ENCODE results near the gene GPER1.
"Not testable (repeated sequence)": the region's sequence is repeated elsewhere in the genome, so short reads cannot be mapped to it uniquely, and the experiment has no call there.

GPER1 gene

GRCh38 chr7:1068619-1069018, 19.3 kb upstream of the GPER1 start:
- no peak for DNase-seq (ENCODE audit: low read depth in 2 of 2)

GRCh38 chr7:1070544-1071011, 17.3 kb upstream of the GPER1 start:
- no peak for DNase-seq (ENCODE audit: low read depth in 2 of 2)

DNA sequence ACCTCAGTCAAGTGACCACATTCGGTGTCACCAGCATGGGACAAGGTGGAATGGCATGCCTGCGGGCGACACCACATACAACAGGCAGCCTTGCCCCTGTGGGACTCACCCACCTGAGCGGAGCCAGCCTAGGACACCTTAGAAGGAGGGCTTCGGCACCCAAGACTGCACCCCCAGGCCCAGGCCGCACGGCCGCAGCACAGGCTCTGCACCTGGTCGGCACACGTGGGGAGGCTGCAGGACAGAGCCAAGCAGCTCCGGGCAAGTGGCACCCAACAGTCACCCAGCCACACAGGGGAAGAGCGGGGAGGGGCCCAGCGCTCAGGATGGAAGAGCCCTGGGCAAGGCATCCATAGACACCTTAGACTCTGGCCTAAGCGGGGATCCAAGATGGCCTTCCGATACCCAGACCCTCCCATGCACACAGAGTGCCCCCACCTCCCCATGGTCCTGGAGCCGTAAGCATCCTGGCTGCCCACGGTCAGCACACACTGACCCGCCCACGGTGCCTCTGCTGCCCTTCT, 16.1 kb upstream of the GPER1 start:
- no peak for DNase-seq (ENCODE audit: low read depth in 2 of 2)

DNA sequence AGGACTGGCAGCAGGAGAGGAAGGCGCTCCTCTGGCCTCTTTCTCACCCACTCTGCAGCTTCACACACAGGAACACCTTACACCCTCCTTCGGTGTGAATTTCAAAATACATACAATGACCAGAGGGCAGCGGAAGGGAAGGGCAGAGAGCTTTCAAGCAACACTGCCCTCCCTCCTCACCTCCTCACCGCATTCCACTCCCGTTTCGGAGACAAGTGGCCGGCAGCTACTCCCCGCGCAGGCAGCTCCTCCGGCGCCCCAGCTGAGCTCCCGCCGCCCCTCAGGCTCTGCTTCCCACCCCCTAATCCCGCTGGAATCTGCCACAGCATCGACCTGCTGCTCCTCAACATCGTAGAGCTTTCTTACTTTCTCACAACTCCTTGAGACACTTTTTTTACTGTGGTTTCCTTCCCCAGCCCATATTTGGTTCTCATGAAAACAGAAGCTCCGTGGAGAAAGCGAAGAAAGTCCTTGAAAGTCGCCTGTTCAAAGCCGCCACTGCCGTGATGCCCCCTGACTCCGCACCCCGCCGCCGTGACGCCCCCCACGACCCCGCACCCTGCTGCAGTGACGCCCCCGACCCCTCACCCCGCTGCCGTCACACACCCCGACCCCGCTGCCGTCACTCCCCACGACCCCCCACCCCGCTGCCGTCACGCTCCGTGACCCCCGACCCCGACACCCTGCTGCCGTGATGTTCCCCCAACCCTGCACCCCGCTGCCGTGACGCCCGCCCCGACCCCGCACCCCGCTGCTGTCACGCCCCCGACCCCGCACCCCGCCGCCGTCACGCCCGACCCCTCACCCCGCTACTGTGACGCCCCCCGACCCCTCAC, 14.6 kb upstream of the GPER1 start:
- no peak for DNase-seq (ENCODE audit: low read depth in 2 of 2)

- not testable (repeated sequence) for DNase-seq (ENCODE audit: low read depth in 2 of 2)
Measured at GRCh38 chr7:1074018-1074417, 13.9 kb upstream of the GPER1 start.

- no peak for DNase-seq (ENCODE audit: low read depth in 2 of 2)
Measured at GRCh38 chr7:1074593-1075431, 13.1 kb upstream of the GPER1 start.

DNA sequence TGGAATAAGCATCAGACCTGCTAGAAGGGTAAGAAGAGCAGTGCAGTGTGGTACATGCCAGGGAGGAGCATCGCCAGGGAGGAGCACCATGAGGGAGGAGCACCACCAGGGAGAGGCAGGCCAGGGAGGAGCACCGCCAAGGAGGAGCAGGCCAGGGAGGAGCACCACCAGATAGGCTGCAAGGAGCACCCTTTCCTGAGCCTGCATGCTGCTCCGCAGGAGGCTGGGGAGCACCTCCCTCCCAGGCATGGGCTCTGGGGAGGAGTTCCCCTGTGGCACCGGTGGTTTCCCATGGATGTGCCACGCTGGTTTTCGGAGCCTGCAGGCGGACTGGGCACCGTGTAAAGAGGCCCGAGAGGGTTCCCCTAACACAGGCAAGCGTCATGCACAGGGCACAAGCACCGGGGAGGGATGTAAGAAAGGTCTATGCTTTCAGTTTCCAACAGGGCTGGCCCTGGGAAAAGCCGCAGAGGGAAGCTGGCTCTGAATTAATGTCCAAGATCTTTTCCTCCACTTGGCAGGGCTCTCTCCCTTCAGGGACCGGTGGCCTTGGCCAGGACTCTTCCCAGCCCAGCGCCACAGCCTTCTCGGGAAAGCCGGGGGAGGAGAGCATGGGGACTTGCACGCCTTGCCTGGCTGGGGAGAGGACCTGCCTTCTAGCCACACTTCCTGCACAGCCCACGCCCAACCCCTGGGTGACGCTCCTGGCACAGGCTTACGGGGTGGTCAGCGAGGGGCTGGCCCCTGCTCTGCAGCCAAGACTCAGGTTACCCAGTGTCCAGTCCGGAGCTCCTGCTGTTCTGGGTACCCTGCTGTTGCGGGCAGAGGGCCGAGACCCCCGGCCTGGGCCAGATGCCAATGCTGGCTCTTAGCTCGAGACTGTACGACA, 11.5 kb upstream of the GPER1 start:
- DNase-seq (ENCODE audit: low read depth in 2 of 2): no peak

DNA sequence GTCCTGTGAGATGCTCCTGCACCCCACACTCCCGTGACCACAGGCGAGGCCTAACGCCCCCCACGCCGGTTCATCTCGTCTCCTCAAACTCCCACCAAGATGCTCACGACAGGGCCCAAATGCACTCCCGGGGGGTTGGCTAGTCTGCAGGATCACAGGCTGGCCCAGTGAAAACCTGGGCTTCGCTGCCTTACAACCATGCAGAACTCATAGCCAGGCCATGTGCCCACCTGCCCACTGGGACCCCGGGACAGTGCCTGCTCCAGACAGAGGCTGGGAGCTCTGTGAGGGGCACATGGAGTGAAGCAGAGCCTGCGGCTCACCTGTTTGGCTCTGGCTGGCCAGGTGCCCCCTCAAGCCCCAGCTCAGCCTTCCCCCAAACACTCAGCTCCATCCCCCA, 9.4 kb upstream of the GPER1 start:
- no peak for DNase-seq (ENCODE audit: low read depth in 2 of 2)

DNA sequence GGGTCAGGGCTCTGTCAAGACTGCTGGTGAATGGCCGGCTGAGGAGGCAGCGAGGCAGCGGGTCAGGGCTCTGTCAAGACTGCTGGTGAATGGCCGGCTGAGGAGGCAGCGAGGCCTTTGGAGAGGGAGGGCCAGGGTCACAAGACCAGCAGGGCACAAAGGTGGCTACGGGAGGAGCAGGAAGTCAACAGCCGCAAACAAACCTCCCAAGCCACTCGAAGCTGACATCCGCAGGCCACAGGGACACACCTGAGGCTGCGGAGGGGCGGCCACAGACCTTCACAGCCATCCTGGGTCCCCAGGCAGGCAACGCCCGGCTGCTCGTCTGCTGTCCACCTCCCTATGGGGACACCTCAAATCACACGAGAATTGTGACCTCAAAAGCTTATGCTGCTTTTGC, 8.9 kb upstream of the GPER1 start:
- DNase-seq (ENCODE audit: low read depth in 2 of 2): no peak

DNA sequence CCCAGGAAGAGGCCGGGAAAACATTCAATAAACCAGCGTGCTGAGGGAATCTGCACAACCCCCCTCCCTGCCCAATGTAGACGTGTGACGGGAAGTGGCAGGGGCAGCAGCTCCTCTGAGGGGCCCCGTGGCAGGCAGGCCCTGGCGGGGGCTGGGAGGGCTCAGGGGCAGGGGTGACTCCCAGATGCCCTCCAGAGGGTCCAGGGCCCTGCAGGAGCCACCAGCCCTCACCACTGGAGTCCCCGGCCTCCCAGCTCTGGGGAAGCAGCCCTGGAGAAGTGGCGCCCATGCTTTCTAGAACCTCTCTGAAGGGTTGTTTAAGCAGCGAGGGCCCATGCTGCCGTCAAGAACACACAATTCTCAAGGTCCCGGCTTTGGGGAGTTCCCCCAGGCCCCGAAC, 8.4 kb upstream of the GPER1 start:
- no peak for DNase-seq (ENCODE audit: low read depth in 2 of 2)

DNA sequence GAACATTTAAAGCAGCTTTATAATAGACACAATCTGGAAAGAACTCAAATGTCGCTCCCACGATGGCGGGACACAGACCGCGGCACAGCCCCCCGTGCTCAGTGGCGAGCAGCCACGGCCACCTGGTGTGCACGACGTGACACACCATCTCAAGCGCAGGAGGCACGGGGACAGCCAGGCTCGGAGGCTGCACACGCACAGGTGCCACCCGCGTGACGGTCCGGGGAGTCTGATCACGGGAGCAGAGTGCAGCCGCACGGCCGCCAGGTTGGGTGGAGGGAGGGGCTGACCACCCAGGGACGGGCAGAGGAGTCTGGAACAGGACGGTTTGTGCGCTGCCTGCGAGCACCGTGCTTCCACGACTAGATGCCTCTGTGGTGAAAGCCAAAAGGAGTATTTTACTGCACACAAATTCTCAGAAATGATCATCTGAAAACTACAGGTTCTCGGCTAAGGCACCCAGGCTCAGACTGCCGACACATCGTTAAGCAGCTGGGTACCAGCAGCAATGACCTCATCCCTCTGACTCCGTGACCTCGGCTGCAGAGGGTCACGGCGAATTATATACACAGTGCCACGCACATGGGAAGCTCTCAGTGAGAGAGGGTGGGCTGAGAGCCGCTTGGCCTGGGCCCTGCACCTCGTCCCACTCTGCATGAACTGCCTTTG, 7.5 kb upstream of the GPER1 start:
- DNase-seq (ENCODE audit: low read depth in 2 of 2): no peak

DNA sequence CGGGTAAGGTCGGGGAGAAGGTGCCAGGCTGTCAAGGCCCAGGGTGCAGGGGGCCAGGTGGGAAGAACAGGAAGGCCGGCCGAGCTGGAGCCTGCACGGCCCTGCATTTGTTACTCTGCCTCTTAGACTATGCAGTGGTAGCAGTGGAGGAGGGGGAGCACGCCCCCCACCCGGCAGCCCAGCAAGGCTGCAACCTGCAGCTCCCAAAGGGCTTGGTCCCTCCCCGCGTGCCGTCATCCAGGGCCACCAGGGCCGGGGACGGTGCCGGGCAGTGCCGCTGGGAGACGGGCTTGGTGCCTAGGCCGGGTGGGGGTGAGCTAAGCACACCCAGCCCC, 7.0 kb upstream of the GPER1 start:
- DNase-seq (ENCODE audit: low read depth in 2 of 2): no peak

DNA sequence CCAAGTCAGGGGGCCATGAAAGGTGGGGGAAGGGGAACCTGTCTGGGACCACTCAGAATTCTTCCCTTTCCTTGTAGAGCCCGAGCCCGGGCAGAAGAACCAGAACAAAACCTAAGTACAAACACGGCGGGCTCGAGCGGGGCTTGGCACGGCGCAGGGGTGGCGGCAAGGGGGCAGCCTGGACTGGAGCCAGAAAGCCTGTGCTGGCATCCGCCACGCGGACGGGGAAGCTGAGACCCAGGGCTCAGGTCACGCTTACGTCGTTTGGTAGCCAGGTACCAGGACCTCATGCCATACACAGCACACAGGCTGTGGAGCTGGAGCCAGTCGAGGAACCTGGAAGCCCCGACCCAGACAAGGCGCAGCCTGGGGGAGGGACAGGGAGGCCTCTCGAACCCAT, 6.6 kb upstream of the GPER1 start:
- no peak for DNase-seq (ENCODE audit: low read depth in 2 of 2)

- no peak for DNase-seq (ENCODE audit: low read depth in 2 of 2)
Measured at GRCh38 chr7:1081931-1082401, 5.9 kb upstream of the GPER1 start.

DNA sequence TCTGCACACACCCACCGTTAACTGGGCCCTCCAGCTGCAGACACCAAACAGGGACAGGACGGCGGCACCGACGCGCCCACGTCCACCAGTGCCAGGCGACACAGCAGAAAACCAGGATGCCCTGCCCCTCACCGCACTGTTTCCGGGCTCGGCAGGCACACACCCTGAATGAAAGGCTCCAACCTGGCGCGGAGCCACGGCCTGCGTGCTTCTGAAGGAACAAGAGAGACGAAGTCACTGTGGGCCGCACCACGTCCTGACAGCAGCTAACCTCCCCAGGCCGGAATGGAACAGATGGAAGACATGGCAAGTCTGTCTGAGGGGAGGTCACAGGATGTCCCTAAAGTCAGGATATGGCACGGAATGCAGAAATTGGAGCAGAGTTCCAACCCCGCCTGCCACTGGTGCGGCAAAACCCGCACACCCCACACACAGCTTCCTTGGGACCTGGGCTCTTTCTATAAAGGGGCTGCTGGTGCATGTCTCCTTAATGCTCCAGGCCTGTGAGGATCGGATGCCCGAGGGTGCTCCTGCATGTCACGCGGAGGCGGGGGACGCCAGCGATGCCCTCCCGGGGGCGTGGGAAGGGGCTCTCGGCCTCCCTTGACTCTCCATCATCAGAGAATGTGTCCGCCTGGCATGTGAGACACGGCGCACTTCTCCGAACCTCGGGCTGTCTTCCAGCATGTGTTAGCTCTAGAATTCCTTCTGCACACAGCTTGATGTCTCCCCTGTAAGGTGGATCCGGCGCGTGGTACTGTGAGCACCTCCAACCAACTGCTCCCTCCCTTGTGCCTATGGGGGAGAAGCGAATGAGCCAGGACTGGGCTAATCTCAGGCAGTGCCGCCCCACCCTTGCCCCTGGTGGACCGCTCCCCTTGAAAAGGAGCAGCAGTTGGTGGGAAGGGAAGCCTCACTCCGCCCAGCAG, 3.9 kb upstream of the GPER1 start:
- no peak for DNase-seq (ENCODE audit: low read depth in 2 of 2)

GRCh38 chr7:1085266-1085665, 2.6 kb upstream of the GPER1 start:
- DNase-seq (ENCODE audit: low read depth in 2 of 2): no peak

GRCh38 chr7:1085910-1086421, 1.9 kb upstream of the GPER1 start:
- no peak for DNase-seq (ENCODE audit: low read depth in 2 of 2)

GRCh38 chr7:1086588-1087464, 1.1 kb upstream of the GPER1 start:
- peak; percentile 38 to 55 for DNase-seq (ENCODE audit: low read depth in 2 of 2)

DNA sequence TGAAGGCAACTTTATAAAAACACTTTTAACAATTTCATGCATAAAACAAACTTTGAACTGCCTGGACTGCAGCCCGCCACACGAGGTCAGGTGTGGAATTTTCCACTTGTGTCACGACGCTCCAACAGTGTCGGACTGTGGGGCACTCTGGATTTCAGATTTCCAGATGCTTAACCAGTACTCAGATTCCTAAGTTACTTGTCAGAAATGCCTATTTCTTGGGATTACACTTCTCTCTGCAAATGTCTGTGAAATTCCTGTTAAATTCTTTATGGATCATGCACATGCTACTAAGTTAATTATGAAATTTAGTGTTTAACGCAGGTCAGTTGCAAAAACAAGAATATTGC, 473 bp upstream of the GPER1 start:
- no peak for DNase-seq (ENCODE audit: low read depth in 2 of 2)

Measured in stimulated activated CD8-positive, alpha-beta memory T cell treated with anti-CD3 and anti-CD28 coated beads, Interleukin-7, amount 100 ng/mL, for 4 hours (primary cell).